SK-N-SH (cell line): ENCODE results near the gene DDX39B. TPM values are rescaled to one million over a fixed set of nuclear protein-coding genes. Genes with fewer than 3 reads are reported as not detected.

Experiments used
- CTCF ChIA-PET: fragments of 300-600, 350-600 bp; formaldehyde crosslinking; extraction: SDS; loops from one replicate; lab custom pipeline; 2021; lab: Yijun Ruan, JAX
- POLR2A ChIA-PET: fragments of 350-600 bp; sonication (Branson Sonifier 250); formaldehyde crosslinking; extraction: SDS; loops from one replicate; lab custom pipeline; 2020; ENCODE audit warnings: antibody characterized with exemption, inconsistent platforms; lab: Yijun Ruan, JAX
- DNase-seq: peaks from one replicate; pipeline ENCODE4 v3.0.0; 2012
- H2AFZ ChIP-seq: fragments of 200-600 bp; sonication (generic); 2 replicates; pipeline ENCODE4 v1.8.1; 2016; ENCODE audit warnings: antibody characterized with exemption, mild to moderate bottlenecking, low read depth
- H3F3A ChIP-seq: fragments of 200-600 bp; sonication (generic); replicated peaks from 2 replicates; pipeline ENCODE3; 2016; ENCODE audit warnings: antibody characterized with exemption, mild to moderate bottlenecking; ENCODE audit not compliant: insufficient read depth
- H3K27ac ChIP-seq, 2 experiments: fragments of 200-500 bp in 1 of 2; fragments of 200-600 bp in 1 of 2; sonication (Bioruptor generic) in 1 of 2; sonication (generic), shearing (Covaris generic) in 1 of 2; 2 replicates each; pipeline versions ENCODE4 v1.5.1 to v1.6.1; 2014 to 2016; ENCODE audit warnings: low read depth in 2 of 2, inconsistent platforms in 1 of 2, low read length in 1 of 2, mild to moderate bottlenecking in 1 of 2, mixed read lengths in 1 of 2
- H3K27me3 ChIP-seq: fragments of 200-600 bp; sonication (generic), shearing (Covaris generic); 2 replicates; pipeline ENCODE4 v1.6.1; 2016; ENCODE audit warnings: mixed run types; ENCODE audit not compliant: insufficient read depth
- H3K36me3 ChIP-seq, 2 experiments: fragments of 200-500 bp in 1 of 2; fragments of 200-600 bp in 1 of 2; sonication (Bioruptor generic) in 1 of 2; sonication (generic) in 1 of 2; replicated peaks in 1 of 2; 2 replicates each; pipeline versions ENCODE3 to v1.5.1; 2014 to 2016; ENCODE audit warnings: low read length in 1 of 2, mild to moderate bottlenecking in 1 of 2; ENCODE audit not compliant: insufficient read depth in 2 of 2, control insufficient read depth in 1 of 2
- H3K4me1 ChIP-seq, 2 experiments: fragments of 200-500 bp in 1 of 2; fragments of 200-600 bp in 1 of 2; sonication (Bioruptor generic) in 1 of 2; sonication (generic), shearing (Covaris generic) in 1 of 2; 2 replicates each; pipeline versions ENCODE4 v1.5.1 to v1.6.1; 2014 to 2016; ENCODE audit warnings: low read depth in 1 of 2, low read length in 1 of 2, mixed run types in 1 of 2; ENCODE audit not compliant: insufficient read depth in 2 of 2, control insufficient read depth in 1 of 2
- H3K4me2 ChIP-seq: fragments of 200-600 bp; sonication (generic), shearing (Covaris generic); 2 replicates; pipeline ENCODE4 v1.6.1; 2017; ENCODE audit warnings: mixed run types
- H3K4me3 ChIP-seq, 2 experiments: fragments of 200-500 bp in 1 of 2; fragments of 200-600 bp in 1 of 2; sonication (Bioruptor generic) in 1 of 2; sonication (generic), shearing (Covaris generic) in 1 of 2; 2 replicates each; pipeline versions ENCODE4 v1.5.1 to v1.8.1; 2014 to 2016; ENCODE audit warnings: low read depth in 2 of 2, inconsistent platforms in 1 of 2, low read length in 1 of 2, mild to moderate bottlenecking in 1 of 2, mixed read lengths in 1 of 2, moderate library complexity in 1 of 2
- H3K79me2 ChIP-seq: fragments of 200-600 bp; sonication (generic); 2 replicates; pipeline ENCODE4 v1.8.1; 2017; ENCODE audit warnings: mild to moderate bottlenecking; ENCODE audit not compliant: insufficient read depth
- H3K9ac ChIP-seq: fragments of 200-600 bp; sonication (generic); 2 replicates; pipeline ENCODE4 v1.6.1; 2017; ENCODE audit warnings: mixed run types
- H3K9me2 ChIP-seq: fragments of 200-600 bp; sonication (generic); 2 replicates; pipeline ENCODE4 v1.6.1; 2017; ENCODE audit warnings: mixed run types
- H3K9me3 ChIP-seq: fragments of 200-600 bp; sonication (generic); 2 replicates; pipeline ENCODE4 v1.6.1; 2017; ENCODE audit warnings: mixed run types, mild to moderate bottlenecking, moderate library complexity
- H4K20me1 ChIP-seq: fragments of 200-600 bp; sonication (generic); 2 replicates; pipeline ENCODE4 v1.6.1; 2017; ENCODE audit warnings: mild to moderate bottlenecking, mixed run types; ENCODE audit not compliant: insufficient read depth
- ELF1 ChIP-seq: IDR thresholded peaks from 2 replicates; pipeline ENCODE4 v1.4.0; 2012
- EP300 ChIP-seq, 2 experiments: IDR thresholded peaks; 2 replicates each; pipeline versions ENCODE4 v1.4.0 to v1.6.1; 2012; ENCODE audit warnings: borderline replicate concordance in 1 of 2, low read depth in 1 of 2, low read length in 1 of 2
- FOXJ3 ChIP-seq: sonication (generic); formaldehyde crosslinking; IDR thresholded peaks from 2 replicates; pipeline ENCODE4 v1.5.1; 2020; ENCODE audit warnings: mild to moderate bottlenecking, missing genetic modification reagents
- FOXM1 ChIP-seq: IDR thresholded peaks from 2 replicates; pipeline ENCODE4 v1.4.0; 2012; ENCODE audit warnings: low read depth, mild to moderate bottlenecking
- GABPA ChIP-seq: IDR thresholded peaks from 2 replicates; pipeline ENCODE4 v1.4.0; 2012; ENCODE audit warnings: low read depth, mild to moderate bottlenecking
- GATA2 ChIP-seq: sonication (generic); formaldehyde crosslinking; IDR thresholded peaks from 2 replicates; pipeline ENCODE4 v1.5.0; 2020; ENCODE audit warnings: mild to moderate bottlenecking, missing genetic modification reagents
- MXI1 ChIP-seq: IDR thresholded peaks from 2 replicates; pipeline ENCODE4 v1.6.1; 2012; ENCODE audit warnings: mild to moderate bottlenecking, low read depth, low read length, improper control_type of control experiment
- NFIC ChIP-seq: IDR thresholded peaks from 2 replicates; pipeline ENCODE4 v1.4.0; 2012; ENCODE audit warnings: borderline replicate concordance
- POLR2AphosphoS5 ChIP-seq: IDR thresholded peaks from 2 replicates; pipeline ENCODE4 v1.6.1; 2012; ENCODE audit warnings: low read depth, low read length
- RAD21 ChIP-seq: IDR thresholded peaks from 2 replicates; pipeline ENCODE4 v1.6.1; 2012; ENCODE audit warnings: mild to moderate bottlenecking, low read length
- RFX5 ChIP-seq: IDR thresholded peaks from 2 replicates; pipeline ENCODE4 v1.6.1; 2012; ENCODE audit warnings: mild to moderate bottlenecking, improper control_type of control experiment, low read length
- SIN3A ChIP-seq: IDR thresholded peaks from 2 replicates; pipeline ENCODE4 v1.6.1; 2012; ENCODE audit warnings: low read depth, mild to moderate bottlenecking, low read length, moderate library complexity, borderline replicate concordance
- SMC3 ChIP-seq: IDR thresholded peaks from 2 replicates; pipeline ENCODE4 v1.6.1; 2012; ENCODE audit warnings: low read depth, low read length, improper control_type of control experiment
- TAF1 ChIP-seq: IDR thresholded peaks from 2 replicates; pipeline ENCODE4 v1.6.1; 2012; ENCODE audit warnings: low read depth, mild to moderate bottlenecking, low read length, moderate library complexity, borderline replicate concordance
- TEAD4 ChIP-seq: IDR thresholded peaks from 2 replicates; pipeline ENCODE4 v1.4.0; 2012; ENCODE audit warnings: mild to moderate bottlenecking, borderline replicate concordance; ENCODE audit not compliant: insufficient read depth
- WGBS: methylation state at CpG from one replicate; pipeline ENCODE4 v1.1.6; 2017; ENCODE audit warnings: low lambda C conversion rate; 5-methylcytosine and 5-hydroxymethylcytosine counted together
- polyA plus RNA-seq, 3 experiments: library from polyadenylated mRNA; depleted of rRNA; stranded (reverse); fragments of >200 nt; gene quantifications; 2 replicates each; pipeline ENCODE4 v1.2.3, GENCODE V29; 2012
- TF ChIP-seq, protein P1 (sequence below): fragments of 200-600 bp; sonication (generic); IDR thresholded peaks from 2 replicates; pipeline ENCODE4 v1.6.1; 2017; ENCODE audit warnings: antibody characterized with exemption, mild to moderate bottlenecking, moderate library complexity
- TF ChIP-seq, protein P2 (sequence below): IDR thresholded peaks from 2 replicates; pipeline ENCODE4 v1.4.0; 2012; ENCODE audit warnings: low read depth, borderline replicate concordance
- TF ChIP-seq, protein P3 (sequence below): IDR thresholded peaks from 2 replicates; pipeline ENCODE4; 2012
- TF ChIP-seq, protein P4 (sequence below): fragments of 150-350 bp; IDR thresholded peaks from 2 replicates; pipeline ENCODE4 v1.6.1; 2017; ENCODE audit warnings: antibody characterized with exemption, low read length, low read depth, borderline replicate concordance

The DDX39B gene
- polyA plus RNA-seq, 1 of the 3 experiments (the other 2 are of a cell fraction) = 502 TPM

DNA sequence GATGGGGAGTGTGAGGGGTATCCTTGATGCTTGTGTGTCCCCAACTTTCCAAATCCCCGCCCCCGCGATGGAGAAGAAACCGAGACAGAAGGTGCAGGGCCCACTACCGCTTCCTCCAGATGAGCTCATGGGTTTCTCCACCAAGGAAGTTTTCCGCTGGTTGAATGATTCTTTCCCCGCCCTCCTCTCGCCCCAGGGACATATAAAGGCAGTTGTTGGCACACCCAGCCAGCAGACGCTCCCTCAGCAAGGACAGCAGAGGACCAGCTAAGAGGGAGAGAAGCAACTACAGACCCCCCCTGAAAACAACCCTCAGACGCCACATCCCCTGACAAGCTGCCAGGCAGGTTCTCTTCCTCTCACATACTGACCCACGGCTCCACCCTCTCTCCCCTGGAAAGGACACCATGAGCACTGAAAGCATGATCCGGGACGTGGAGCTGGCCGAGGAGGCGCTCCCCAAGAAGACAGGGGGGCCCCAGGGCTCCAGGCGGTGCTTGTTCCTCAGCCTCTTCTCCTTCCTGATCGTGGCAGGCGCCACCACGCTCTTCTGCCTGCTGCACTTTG is 33.6 kb upstream of the DDX39B start, which contains the start of gene TNF:
TSS of gene TNF (plus strand) at position 231 of the 567 bp plus-strand sequence. CDS start at position 408, 177 bp downstream.
- no peaks in the 10 kb centered on the region for H3K9me2 ChIP-seq
- ChIA-PET CTCF (interaction anchor here (1.2 to 17.6 kb wide), 4 partner anchors 10 to 28 kb away, joined by 3 to 312 read pairs (median 14); partner anchors contain the start of genes ATP6V1G2, LST1 and NFKBIL1), POLR2A (no interaction called here)
- no peak within 1 kb of the TSS for H2AFZ ChIP-seq
- H3F3A ChIP-seq = peaks cover under 1% of the 10 kb centered on the region
- no peak within 1 kb of the TSS for H3K4me3 ChIP-seq
- H3K9me3 ChIP-seq = no peaks in the 10 kb centered on the region; the same call in 1 of the 2 replicates
- TF ChIP-seq SMC3 (no peak), GATA2 (CRISPR knock-in tag) (no peak), SIN3A (no peak), TAF1 (no peak), ELF1 (no peak), RAD21 (no peak), NFIC (no peak), POLR2AphosphoS5 (no peak), TEAD4 (no peak), FOXM1 (no peak), EP300 (IDR thresholded peaks at IDR 0.05; ENCODE audit: borderline replicate concordance in 1 of 2, low read depth in 1 of 2, low read length in 1 of 2) (no peak)
- TF ChIP-seq, protein P1, sequence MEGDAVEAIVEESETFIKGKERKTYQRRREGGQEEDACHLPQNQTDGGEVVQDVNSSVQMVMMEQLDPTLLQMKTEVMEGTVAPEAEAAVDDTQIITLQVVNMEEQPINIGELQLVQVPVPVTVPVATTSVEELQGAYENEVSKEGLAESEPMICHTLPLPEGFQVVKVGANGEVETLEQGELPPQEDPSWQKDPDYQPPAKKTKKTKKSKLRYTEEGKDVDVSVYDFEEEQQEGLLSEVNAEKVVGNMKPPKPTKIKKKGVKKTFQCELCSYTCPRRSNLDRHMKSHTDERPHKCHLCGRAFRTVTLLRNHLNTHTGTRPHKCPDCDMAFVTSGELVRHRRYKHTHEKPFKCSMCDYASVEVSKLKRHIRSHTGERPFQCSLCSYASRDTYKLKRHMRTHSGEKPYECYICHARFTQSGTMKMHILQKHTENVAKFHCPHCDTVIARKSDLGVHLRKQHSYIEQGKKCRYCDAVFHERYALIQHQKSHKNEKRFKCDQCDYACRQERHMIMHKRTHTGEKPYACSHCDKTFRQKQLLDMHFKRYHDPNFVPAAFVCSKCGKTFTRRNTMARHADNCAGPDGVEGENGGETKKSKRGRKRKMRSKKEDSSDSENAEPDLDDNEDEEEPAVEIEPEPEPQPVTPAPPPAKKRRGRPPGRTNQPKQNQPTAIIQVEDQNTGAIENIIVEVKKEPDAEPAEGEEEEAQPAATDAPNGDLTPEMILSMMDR = no peak
- no peak for DNase-seq
- H3K27me3 ChIP-seq = no peaks in the 10 kb centered on the region
- WGBS = 81% methylated on average over 11 of the region's 19 CpGs
- no peaks in the 10 kb centered on the region for H3K79me2 ChIP-seq
- H3K9ac ChIP-seq = no peak within 1 kb of the TSS
- no peak within 1 kb of the TSS for H3K27ac ChIP-seq
- no peaks in the 10 kb centered on the region for H3K36me3 ChIP-seq
- H4K20me1 ChIP-seq = no peaks in the 10 kb centered on the region
- H3K4me1 ChIP-seq = peaks cover 0 to 2% of the 10 kb centered on the region in 2 experiments; a peak in 1 of 4 replicates
- no peak within 1 kb of the TSS for H3K4me2 ChIP-seq

DNA sequence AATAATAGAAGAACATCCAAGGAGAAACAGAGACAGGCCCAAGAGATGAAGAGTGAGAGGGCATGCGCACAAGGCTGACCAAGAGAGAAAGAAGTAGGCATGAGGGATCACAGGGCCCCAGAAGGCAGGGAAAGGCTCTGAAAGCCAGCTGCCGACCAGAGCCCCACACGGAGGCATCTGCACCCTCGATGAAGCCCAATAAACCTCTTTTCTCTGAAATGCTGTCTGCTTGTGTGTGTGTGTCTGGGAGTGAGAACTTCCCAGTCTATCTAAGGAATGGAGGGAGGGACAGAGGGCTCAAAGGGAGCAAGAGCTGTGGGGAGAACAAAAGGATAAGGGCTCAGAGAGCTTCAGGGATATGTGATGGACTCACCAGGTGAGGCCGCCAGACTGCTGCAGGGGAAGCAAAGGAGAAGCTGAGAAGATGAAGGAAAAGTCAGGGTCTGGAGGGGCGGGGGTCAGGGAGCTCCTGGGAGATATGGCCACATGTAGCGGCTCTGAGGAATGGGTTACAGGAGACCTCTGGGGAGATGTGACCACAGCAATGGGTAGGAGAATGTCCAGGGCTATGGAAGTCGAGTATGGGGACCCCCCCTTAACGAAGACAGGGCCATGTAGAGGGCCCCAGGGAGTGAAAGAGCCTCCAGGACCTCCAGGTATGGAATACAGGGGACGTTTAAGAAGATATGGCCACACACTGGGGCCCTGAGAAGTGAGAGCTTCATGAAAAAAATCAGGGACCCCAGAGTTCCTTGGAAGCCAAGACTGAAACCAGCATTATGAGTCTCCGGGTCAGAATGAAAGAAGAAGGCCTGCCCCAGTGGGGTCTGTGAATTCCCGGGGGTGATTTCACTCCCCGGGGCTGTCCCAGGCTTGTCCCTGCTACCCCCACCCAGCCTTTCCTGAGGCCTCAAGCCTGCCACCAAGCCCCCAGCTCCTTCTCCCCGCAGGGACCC is 32.6 kb upstream of the DDX39B start:
- no peak for DNase-seq
- no peak overlapping the region for H2AFZ ChIP-seq
- peaks cover 2% of the 10 kb centered on the region for H3F3A ChIP-seq
- CTCF ChIA-PET = interaction anchor here (0.9 to 17.6 kb wide), 7 partner anchors 9 to 66 kb away, joined by 3 to 312 read pairs (median 3); partner anchors contain the start of genes ATP6V1G2, LST1 and NFKBIL1
- H3K4me3 ChIP-seq = no peak overlapping the region
- 65% methylated on average over 14 of the region's 14 CpGs for WGBS
- H3K9ac ChIP-seq = no peak overlapping the region
- POLR2A ChIA-PET = no interaction called here
- H3K4me1 ChIP-seq = no peaks in the 10 kb centered on the region; a peak in 1 of 4 replicates
- H3K27ac ChIP-seq = no peak overlapping the region
- H3K27me3 ChIP-seq = no peaks in the 10 kb centered on the region
- no peaks in the 10 kb centered on the region for H3K79me2 ChIP-seq
- no peaks in the 10 kb centered on the region for H4K20me1 ChIP-seq
- H3K9me3 ChIP-seq = no peaks in the 10 kb centered on the region; the same call in 1 of the 2 replicates
- no peak overlapping the region for H3K4me2 ChIP-seq
- H3K36me3 ChIP-seq = no peaks in the 10 kb centered on the region
- no peaks in the 10 kb centered on the region for H3K9me2 ChIP-seq
- no peak for TF ChIP-seq RFX5
- TF ChIP-seq, protein P2, sequence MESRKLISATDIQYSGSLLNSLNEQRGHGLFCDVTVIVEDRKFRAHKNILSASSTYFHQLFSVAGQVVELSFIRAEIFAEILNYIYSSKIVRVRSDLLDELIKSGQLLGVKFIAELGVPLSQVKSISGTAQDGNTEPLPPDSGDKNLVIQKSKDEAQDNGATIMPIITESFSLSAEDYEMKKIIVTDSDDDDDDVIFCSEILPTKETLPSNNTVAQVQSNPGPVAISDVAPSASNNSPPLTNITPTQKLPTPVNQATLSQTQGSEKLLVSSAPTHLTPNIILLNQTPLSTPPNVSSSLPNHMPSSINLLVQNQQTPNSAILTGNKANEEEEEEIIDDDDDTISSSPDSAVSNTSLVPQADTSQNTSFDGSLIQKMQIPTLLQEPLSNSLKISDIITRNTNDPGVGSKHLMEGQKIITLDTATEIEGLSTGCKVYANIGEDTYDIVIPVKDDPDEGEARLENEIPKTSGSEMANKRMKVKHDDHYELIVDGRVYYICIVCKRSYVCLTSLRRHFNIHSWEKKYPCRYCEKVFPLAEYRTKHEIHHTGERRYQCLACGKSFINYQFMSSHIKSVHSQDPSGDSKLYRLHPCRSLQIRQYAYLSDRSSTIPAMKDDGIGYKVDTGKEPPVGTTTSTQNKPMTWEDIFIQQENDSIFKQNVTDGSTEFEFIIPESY = no peak
- no peak for TF ChIP-seq FOXJ3
- no peak for TF ChIP-seq GABPA
- TF ChIP-seq MXI1 = no peak
- TF ChIP-seq SMC3 = no peak
- no peak for TF ChIP-seq SIN3A
- TF ChIP-seq, protein P3, sequence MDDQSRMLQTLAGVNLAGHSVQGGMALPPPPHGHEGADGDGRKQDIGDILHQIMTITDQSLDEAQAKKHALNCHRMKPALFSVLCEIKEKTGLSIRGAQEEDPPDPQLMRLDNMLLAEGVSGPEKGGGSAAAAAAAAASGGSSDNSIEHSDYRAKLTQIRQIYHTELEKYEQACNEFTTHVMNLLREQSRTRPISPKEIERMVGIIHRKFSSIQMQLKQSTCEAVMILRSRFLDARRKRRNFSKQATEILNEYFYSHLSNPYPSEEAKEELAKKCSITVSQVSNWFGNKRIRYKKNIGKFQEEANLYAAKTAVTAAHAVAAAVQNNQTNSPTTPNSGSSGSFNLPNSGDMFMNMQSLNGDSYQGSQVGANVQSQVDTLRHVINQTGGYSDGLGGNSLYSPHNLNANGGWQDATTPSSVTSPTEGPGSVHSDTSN = no peak
- TF ChIP-seq, protein P4, sequence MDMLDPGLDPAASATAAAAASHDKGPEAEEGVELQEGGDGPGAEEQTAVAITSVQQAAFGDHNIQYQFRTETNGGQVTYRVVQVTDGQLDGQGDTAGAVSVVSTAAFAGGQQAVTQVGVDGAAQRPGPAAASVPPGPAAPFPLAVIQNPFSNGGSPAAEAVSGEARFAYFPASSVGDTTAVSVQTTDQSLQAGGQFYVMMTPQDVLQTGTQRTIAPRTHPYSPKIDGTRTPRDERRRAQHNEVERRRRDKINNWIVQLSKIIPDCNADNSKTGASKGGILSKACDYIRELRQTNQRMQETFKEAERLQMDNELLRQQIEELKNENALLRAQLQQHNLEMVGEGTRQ = no peak
